ENCODE results near the gene RPS27. TPM values are rescaled to one million over a fixed set of nuclear protein-coding genes. Genes with fewer than 3 reads are reported as not detected.

Gene RPS27
- total and polyA plus RNA-seq, 4 donors = 452 to 3,145 (median 1,349) TPM

DNA sequence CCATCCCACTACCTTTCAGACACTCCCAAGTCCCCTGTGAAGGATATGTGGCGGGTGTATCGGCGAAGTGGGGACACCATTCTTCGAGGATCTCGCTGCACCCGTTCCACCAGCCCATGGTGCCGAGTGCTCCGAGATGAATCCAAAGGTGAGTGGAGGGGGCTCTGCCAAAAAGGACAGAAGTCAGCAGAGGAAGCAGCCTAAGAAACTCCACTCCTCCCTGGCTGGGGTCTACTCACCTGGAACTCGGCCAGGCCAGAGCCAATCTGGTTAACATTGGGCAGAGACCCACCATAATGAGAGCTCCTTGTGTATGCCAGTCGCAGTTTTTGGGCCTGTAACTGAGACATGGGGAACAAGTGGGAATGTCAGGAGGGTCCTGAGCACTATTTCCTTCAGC is 35.7 kb upstream of the RPS27 start:
- H3K36me3 ChIP-seq (ENCODE audit: control insufficient read depth in 4 of 4, insufficient read depth in 3 of 4, low read depth in 1 of 4, low read length in 3 of 4) = peaks cover 6 to 26% (median 22%) of the 10 kb centered on the region in 4 donors
- H3K9ac ChIP-seq (ENCODE audit: low read depth in 1 of 2, low read length in 2 of 2) = no peak overlapping the region
- no peaks in the 10 kb centered on the region for H3K9me3 ChIP-seq (ENCODE audit: control insufficient read depth in 4 of 4, low read length in 3 of 4)
- peak overlapping the region; percentile 48 to 55 for H3K27ac ChIP-seq (ENCODE audit: low read depth in 1 of 2, low read length in 2 of 2)
- TF ChIP-seq, protein P1, sequence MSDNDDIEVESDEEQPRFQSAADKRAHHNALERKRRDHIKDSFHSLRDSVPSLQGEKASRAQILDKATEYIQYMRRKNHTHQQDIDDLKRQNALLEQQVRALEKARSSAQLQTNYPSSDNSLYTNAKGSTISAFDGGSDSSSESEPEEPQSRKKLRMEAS (IDR thresholded peaks at IDR 0.05) = no peak
- TF ChIP-seq YY1 (IDR thresholded peaks at IDR 0.05) = no peak
- no peak for TF ChIP-seq RAD21 (IDR thresholded peaks at IDR 0.05)
- TF ChIP-seq FOXA2 (IDR thresholded peaks at IDR 0.05) = no peak
- TF ChIP-seq JUND (IDR thresholded peaks at IDR 0.05) = no peak
- no peak for TF ChIP-seq HNF4G (IDR thresholded peaks at IDR 0.05)
- no peak for TF ChIP-seq GABPA (IDR thresholded peaks at IDR 0.05 in 1 of 2, conservative IDR thresholded peaks at IDR 0.05 in 1 of 2)
- TF ChIP-seq, protein P2, sequence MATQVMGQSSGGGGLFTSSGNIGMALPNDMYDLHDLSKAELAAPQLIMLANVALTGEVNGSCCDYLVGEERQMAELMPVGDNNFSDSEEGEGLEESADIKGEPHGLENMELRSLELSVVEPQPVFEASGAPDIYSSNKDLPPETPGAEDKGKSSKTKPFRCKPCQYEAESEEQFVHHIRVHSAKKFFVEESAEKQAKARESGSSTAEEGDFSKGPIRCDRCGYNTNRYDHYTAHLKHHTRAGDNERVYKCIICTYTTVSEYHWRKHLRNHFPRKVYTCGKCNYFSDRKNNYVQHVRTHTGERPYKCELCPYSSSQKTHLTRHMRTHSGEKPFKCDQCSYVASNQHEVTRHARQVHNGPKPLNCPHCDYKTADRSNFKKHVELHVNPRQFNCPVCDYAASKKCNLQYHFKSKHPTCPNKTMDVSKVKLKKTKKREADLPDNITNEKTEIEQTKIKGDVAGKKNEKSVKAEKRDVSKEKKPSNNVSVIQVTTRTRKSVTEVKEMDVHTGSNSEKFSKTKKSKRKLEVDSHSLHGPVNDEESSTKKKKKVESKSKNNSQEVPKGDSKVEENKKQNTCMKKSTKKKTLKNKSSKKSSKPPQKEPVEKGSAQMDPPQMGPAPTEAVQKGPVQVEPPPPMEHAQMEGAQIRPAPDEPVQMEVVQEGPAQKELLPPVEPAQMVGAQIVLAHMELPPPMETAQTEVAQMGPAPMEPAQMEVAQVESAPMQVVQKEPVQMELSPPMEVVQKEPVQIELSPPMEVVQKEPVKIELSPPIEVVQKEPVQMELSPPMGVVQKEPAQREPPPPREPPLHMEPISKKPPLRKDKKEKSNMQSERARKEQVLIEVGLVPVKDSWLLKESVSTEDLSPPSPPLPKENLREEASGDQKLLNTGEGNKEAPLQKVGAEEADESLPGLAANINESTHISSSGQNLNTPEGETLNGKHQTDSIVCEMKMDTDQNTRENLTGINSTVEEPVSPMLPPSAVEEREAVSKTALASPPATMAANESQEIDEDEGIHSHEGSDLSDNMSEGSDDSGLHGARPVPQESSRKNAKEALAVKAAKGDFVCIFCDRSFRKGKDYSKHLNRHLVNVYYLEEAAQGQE (IDR thresholded peaks at IDR 0.05) = no peak
- TF ChIP-seq, protein P3, sequence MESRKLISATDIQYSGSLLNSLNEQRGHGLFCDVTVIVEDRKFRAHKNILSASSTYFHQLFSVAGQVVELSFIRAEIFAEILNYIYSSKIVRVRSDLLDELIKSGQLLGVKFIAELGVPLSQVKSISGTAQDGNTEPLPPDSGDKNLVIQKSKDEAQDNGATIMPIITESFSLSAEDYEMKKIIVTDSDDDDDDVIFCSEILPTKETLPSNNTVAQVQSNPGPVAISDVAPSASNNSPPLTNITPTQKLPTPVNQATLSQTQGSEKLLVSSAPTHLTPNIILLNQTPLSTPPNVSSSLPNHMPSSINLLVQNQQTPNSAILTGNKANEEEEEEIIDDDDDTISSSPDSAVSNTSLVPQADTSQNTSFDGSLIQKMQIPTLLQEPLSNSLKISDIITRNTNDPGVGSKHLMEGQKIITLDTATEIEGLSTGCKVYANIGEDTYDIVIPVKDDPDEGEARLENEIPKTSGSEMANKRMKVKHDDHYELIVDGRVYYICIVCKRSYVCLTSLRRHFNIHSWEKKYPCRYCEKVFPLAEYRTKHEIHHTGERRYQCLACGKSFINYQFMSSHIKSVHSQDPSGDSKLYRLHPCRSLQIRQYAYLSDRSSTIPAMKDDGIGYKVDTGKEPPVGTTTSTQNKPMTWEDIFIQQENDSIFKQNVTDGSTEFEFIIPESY (IDR thresholded peaks at IDR 0.05) = no peak
- TF ChIP-seq RXRA (IDR thresholded peaks at IDR 0.05) = no peak
- TF ChIP-seq HNF4A (conservative IDR thresholded peaks at IDR 0.05) = no peak
- TF ChIP-seq NR2F2 (IDR thresholded peaks at IDR 0.05) = no peak
- no peak for TF ChIP-seq FOXA1 (IDR thresholded peaks at IDR 0.05)
- TF ChIP-seq, protein P4, sequence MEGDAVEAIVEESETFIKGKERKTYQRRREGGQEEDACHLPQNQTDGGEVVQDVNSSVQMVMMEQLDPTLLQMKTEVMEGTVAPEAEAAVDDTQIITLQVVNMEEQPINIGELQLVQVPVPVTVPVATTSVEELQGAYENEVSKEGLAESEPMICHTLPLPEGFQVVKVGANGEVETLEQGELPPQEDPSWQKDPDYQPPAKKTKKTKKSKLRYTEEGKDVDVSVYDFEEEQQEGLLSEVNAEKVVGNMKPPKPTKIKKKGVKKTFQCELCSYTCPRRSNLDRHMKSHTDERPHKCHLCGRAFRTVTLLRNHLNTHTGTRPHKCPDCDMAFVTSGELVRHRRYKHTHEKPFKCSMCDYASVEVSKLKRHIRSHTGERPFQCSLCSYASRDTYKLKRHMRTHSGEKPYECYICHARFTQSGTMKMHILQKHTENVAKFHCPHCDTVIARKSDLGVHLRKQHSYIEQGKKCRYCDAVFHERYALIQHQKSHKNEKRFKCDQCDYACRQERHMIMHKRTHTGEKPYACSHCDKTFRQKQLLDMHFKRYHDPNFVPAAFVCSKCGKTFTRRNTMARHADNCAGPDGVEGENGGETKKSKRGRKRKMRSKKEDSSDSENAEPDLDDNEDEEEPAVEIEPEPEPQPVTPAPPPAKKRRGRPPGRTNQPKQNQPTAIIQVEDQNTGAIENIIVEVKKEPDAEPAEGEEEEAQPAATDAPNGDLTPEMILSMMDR (IDR thresholded peaks at IDR 0.05; ENCODE audit: low read depth, low read length, missing input control) = no peak
- TF ChIP-seq, protein P5, sequence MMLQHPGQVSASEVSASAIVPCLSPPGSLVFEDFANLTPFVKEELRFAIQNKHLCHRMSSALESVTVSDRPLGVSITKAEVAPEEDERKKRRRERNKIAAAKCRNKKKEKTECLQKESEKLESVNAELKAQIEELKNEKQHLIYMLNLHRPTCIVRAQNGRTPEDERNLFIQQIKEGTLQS (IDR thresholded peaks at IDR 0.05) = no peak
- TF ChIP-seq TAF1 (conservative IDR thresholded peaks at IDR 0.05) = no peak
- no peak for TF ChIP-seq EGR1 (IDR thresholded peaks at IDR 0.05; ENCODE audit: low read depth in 2 of 2)
- no peak for TF ChIP-seq SP1 (IDR thresholded peaks at IDR 0.05)
- DNase-seq (ENCODE audit: low spot score) = no peak
- 96% methylated on average over 10 of the region's 10 CpGs for WGBS
- H3K4me1 ChIP-seq (ENCODE audit: control insufficient read depth in 4 of 4, insufficient read depth in 4 of 4, low read length in 3 of 4) = peaks cover 10 to 53% (median 46%) of the 10 kb centered on the region in 4 donors
- no peak overlapping the region for H3K4me3 ChIP-seq (ENCODE audit: low read depth in 1 of 3, low read length in 3 of 3)
- no peaks in the 10 kb centered on the region for H3K27me3 ChIP-seq (ENCODE audit: control insufficient read depth in 4 of 4, insufficient read depth in 4 of 4, low read length in 3 of 4)

All from liver (tissue), 9 donors.